ENCODE measurements around the gene RDH14.

DNA sequence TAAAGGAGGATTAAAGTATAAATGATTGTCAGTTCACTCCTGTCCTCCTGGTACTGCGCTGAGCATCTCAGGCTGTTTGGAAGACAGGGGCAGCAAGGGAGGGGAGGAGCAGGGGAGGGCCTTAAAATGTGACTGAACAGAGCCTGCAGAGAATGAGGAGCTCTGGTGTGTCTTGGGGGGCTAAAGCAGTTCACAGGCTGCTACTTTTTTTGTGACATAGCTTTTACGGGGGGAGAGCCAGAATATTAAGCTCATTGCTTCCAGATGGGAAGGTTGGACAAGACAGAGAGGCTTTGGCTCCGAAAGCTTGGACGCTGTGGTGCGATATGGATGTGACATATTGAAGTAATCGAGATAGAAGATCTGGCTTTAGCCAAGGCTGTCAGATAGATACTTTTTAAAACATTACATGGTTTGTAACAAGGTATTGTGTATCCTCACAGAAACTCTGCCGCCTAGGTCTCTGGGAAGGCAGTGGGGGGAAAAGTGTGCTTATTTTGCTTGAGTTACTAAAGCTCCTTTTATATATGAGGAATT, 40.5 kb downstream of the RDH14 start:
- TF ChIP-seq, protein P1, sequence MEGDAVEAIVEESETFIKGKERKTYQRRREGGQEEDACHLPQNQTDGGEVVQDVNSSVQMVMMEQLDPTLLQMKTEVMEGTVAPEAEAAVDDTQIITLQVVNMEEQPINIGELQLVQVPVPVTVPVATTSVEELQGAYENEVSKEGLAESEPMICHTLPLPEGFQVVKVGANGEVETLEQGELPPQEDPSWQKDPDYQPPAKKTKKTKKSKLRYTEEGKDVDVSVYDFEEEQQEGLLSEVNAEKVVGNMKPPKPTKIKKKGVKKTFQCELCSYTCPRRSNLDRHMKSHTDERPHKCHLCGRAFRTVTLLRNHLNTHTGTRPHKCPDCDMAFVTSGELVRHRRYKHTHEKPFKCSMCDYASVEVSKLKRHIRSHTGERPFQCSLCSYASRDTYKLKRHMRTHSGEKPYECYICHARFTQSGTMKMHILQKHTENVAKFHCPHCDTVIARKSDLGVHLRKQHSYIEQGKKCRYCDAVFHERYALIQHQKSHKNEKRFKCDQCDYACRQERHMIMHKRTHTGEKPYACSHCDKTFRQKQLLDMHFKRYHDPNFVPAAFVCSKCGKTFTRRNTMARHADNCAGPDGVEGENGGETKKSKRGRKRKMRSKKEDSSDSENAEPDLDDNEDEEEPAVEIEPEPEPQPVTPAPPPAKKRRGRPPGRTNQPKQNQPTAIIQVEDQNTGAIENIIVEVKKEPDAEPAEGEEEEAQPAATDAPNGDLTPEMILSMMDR (conservative IDR thresholded peaks at IDR 0.05; ENCODE audit: low read depth in 2 of 2): no peak
- TF ChIP-seq POLR2AphosphoS5 (IDR thresholded peaks at IDR 0.05; ENCODE audit: low read depth) (no peak), EZH2 (IDR thresholded peaks at IDR 0.05; ENCODE audit: low read depth, unreplicated experiment) (no peak), EZH2phosphoT487 (IDR thresholded peaks at IDR 0.05; ENCODE audit: unreplicated experiment) (no peak), CREB1 (CRISPR knock-in tag; IDR thresholded peaks at IDR 0.05; ENCODE audit: low read depth) (no peak), JUNB (IDR thresholded peaks at IDR 0.05; ENCODE audit: unreplicated experiment) (no peak)
- TF ChIP-seq, protein P2, sequence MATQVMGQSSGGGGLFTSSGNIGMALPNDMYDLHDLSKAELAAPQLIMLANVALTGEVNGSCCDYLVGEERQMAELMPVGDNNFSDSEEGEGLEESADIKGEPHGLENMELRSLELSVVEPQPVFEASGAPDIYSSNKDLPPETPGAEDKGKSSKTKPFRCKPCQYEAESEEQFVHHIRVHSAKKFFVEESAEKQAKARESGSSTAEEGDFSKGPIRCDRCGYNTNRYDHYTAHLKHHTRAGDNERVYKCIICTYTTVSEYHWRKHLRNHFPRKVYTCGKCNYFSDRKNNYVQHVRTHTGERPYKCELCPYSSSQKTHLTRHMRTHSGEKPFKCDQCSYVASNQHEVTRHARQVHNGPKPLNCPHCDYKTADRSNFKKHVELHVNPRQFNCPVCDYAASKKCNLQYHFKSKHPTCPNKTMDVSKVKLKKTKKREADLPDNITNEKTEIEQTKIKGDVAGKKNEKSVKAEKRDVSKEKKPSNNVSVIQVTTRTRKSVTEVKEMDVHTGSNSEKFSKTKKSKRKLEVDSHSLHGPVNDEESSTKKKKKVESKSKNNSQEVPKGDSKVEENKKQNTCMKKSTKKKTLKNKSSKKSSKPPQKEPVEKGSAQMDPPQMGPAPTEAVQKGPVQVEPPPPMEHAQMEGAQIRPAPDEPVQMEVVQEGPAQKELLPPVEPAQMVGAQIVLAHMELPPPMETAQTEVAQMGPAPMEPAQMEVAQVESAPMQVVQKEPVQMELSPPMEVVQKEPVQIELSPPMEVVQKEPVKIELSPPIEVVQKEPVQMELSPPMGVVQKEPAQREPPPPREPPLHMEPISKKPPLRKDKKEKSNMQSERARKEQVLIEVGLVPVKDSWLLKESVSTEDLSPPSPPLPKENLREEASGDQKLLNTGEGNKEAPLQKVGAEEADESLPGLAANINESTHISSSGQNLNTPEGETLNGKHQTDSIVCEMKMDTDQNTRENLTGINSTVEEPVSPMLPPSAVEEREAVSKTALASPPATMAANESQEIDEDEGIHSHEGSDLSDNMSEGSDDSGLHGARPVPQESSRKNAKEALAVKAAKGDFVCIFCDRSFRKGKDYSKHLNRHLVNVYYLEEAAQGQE (IDR thresholded peaks at IDR 0.05; ENCODE audit: unreplicated experiment): no peak
- TF ChIP-seq, protein P3, sequence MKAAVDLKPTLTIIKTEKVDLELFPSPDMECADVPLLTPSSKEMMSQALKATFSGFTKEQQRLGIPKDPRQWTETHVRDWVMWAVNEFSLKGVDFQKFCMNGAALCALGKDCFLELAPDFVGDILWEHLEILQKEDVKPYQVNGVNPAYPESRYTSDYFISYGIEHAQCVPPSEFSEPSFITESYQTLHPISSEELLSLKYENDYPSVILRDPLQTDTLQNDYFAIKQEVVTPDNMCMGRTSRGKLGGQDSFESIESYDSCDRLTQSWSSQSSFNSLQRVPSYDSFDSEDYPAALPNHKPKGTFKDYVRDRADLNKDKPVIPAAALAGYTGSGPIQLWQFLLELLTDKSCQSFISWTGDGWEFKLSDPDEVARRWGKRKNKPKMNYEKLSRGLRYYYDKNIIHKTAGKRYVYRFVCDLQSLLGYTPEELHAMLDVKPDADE (IDR thresholded peaks at IDR 0.05): no peak
